ENCODE data around the gene SERPINA3. TPM values are rescaled to one million over a fixed set of nuclear protein-coding genes. Genes with fewer than 3 reads are reported as not detected.

SERPINA3 gene
- total RNA-seq, 1 experiment from 2014 or later = not detected

- Histone ChIP-seq H3K36me3 (ENCODE audit: low read depth, low read length) (no peaks in the 10 kb centered on the region), H3K4me1 (ENCODE audit: insufficient read depth, low read length) (peaks cover 13% of the 10 kb centered on the region), H3K4me3 (ENCODE audit: low read length) (no peak overlapping the region), H3K9ac (ENCODE audit: low read length) (no peak overlapping the region), H3K9me2 (replicated peaks; ENCODE audit: low read length) (no peaks in the 10 kb centered on the region), H2AFZ (ENCODE audit: low read length) (no peak overlapping the region), H3K79me2 (ENCODE audit: low read length) (no peaks in the 10 kb centered on the region), H3K27me3 (ENCODE audit: low read length) (no peaks in the 10 kb centered on the region), H3K4me2 (ENCODE audit: low read length) (no peak overlapping the region), H3K27ac (ENCODE audit: low read length) (no peak overlapping the region), H3F3A (ENCODE audit: low read length, unreplicated experiment) (no peaks in the 10 kb centered on the region), H4K20me1 (ENCODE audit: low read length) (no peaks in the 10 kb centered on the region), H3K9me3 (ENCODE audit: low read length) (no peaks in the 10 kb centered on the region)
- TF ChIP-seq EZH2 (IDR thresholded peaks at IDR 0.05; ENCODE audit: low read length, unreplicated experiment) (no peak), EZH2phosphoT487 (IDR thresholded peaks at IDR 0.05; ENCODE audit: borderline replicate concordance, low read length) (no peak), CTCF (conservative IDR thresholded peaks at IDR 0.05; ENCODE audit: low read depth, low read length) (no peak)
- BruUV-seq (replicated peaks) = no TSS peak
- ATAC-seq (no peak), DNase-seq (no peak)
- ChIA-PET POLR2A (ENCODE audit: unreplicated experiment) (no interaction called here), CTCF (no interaction called here)
- intact Hi-C loops (cut with micrococcal nuclease) = no loop called here
Observed at GRCh38 chr14:94594441-94594840, 17.8 kb upstream of the SERPINA3 start.

- BruUV-seq (replicated peaks) = no TSS peak
- no peak for TF ChIP-seq EZH2 (IDR thresholded peaks at IDR 0.05; ENCODE audit: low read length, unreplicated experiment)
- TF ChIP-seq EZH2phosphoT487 (IDR thresholded peaks at IDR 0.05; ENCODE audit: borderline replicate concordance, low read length) = no peak
- no peak for TF ChIP-seq CTCF (conservative IDR thresholded peaks at IDR 0.05; ENCODE audit: low read depth, low read length)
- no peak overlapping the region for H3K4me3 ChIP-seq (ENCODE audit: low read length)
- no peaks in the 10 kb centered on the region for H3K27me3 ChIP-seq (ENCODE audit: low read length)
- H3K36me3 ChIP-seq (ENCODE audit: low read depth, low read length) = no peaks in the 10 kb centered on the region
- H4K20me1 ChIP-seq (ENCODE audit: low read length) = no peaks in the 10 kb centered on the region
- H3K9me3 ChIP-seq (ENCODE audit: low read length) = no peaks in the 10 kb centered on the region
- no peak overlapping the region for H3K27ac ChIP-seq (ENCODE audit: low read length)
- ATAC-seq (no peak), DNase-seq (no peak)
- no peak overlapping the region for H3K9ac ChIP-seq (ENCODE audit: low read length)
- H3F3A ChIP-seq (ENCODE audit: low read length, unreplicated experiment) = no peaks in the 10 kb centered on the region
- ChIA-PET POLR2A (ENCODE audit: unreplicated experiment) (no interaction called here), CTCF (no interaction called here)
- H3K79me2 ChIP-seq (ENCODE audit: low read length) = no peaks in the 10 kb centered on the region
- H3K4me1 ChIP-seq (ENCODE audit: insufficient read depth, low read length) = peaks cover 27% of the 10 kb centered on the region
- H3K9me2 ChIP-seq (replicated peaks; ENCODE audit: low read length) = no peaks in the 10 kb centered on the region
- no peak overlapping the region for H3K4me2 ChIP-seq (ENCODE audit: low read length)
- intact Hi-C loops (cut with micrococcal nuclease) = no loop called here
- H2AFZ ChIP-seq (ENCODE audit: low read length) = no peak overlapping the region
Observed at GRCh38 chr14:94595912-94596311, 16.3 kb upstream of the SERPINA3 start.

- H3K9ac ChIP-seq (ENCODE audit: low read length) = no peak overlapping the region
- CTCF ChIA-PET = no interaction called here
- H3K9me3 ChIP-seq (ENCODE audit: low read length) = no peaks in the 10 kb centered on the region
- BruUV-seq (replicated peaks) = no TSS peak
- no peak overlapping the region for H2AFZ ChIP-seq (ENCODE audit: low read length)
- POLR2A ChIA-PET (ENCODE audit: unreplicated experiment) = no interaction called here
- no peaks in the 10 kb centered on the region for H3K79me2 ChIP-seq (ENCODE audit: low read length)
- H4K20me1 ChIP-seq (ENCODE audit: low read length) = no peaks in the 10 kb centered on the region
- no peak overlapping the region for H3K4me3 ChIP-seq (ENCODE audit: low read length)
- H3K4me2 ChIP-seq (ENCODE audit: low read length) = no peak overlapping the region
- no peaks in the 10 kb centered on the region for H3K36me3 ChIP-seq (ENCODE audit: low read depth, low read length)
- DNase-seq = no peak
- H3K9me2 ChIP-seq (replicated peaks; ENCODE audit: low read length) = no peaks in the 10 kb centered on the region
- no peak for ATAC-seq
- peaks cover 29% of the 10 kb centered on the region for H3K4me1 ChIP-seq (ENCODE audit: insufficient read depth, low read length)
- intact Hi-C loops (cut with micrococcal nuclease) = no loop called here
- no peaks in the 10 kb centered on the region for H3F3A ChIP-seq (ENCODE audit: low read length, unreplicated experiment)
- H3K27me3 ChIP-seq (ENCODE audit: low read length) = no peaks in the 10 kb centered on the region
- H3K27ac ChIP-seq (ENCODE audit: low read length) = no peak overlapping the region
- TF ChIP-seq EZH2 (IDR thresholded peaks at IDR 0.05; ENCODE audit: low read length, unreplicated experiment) (no peak), EZH2phosphoT487 (IDR thresholded peaks at IDR 0.05; ENCODE audit: borderline replicate concordance, low read length) (no peak), CTCF (conservative IDR thresholded peaks at IDR 0.05; ENCODE audit: low read depth, low read length) (no peak)
Observed at GRCh38 chr14:94596361-94596760, 15.8 kb upstream of the SERPINA3 start.
